SK-N-SH treated with all-trans-retinoic acid at 6 μM for 48 hours (cell line): Measurements from ENCODE around the gene COL4A4.

Source experiments
- ATAC-seq: fragments of 200-7000 bp; cut with Tn5 transposase; 3 replicates; pipeline ENCODE4 v1.9.1; 2020; ENCODE audit warnings: mild to moderate bottlenecking, moderate library complexity
- ARNTL ChIP-seq: fragments of 450-650 bp; formaldehyde crosslinking; IDR thresholded peaks from 2 replicates; pipeline ENCODE4 v1.5.0; 2020; ENCODE audit warnings: low read depth, mild to moderate bottlenecking, moderate library complexity, borderline replicate concordance
- BACH2 ChIP-seq: fragments of 250-450 bp; sonication (Bioruptor Pico); IDR thresholded peaks from 2 replicates; pipeline ENCODE4 v1.9.0; 2021; ENCODE audit warnings: mild to moderate bottlenecking, borderline replicate concordance
- CREB5 ChIP-seq: fragments of 250-450 bp; sonication (Bioruptor Pico); IDR thresholded peaks from 2 replicates; pipeline ENCODE4 v1.5.1; 2020; ENCODE audit warnings: low read depth, mild to moderate bottlenecking, moderate library complexity
- ESRRG ChIP-seq: fragments of 250-450 bp; sonication (Bioruptor Pico); IDR thresholded peaks from 2 replicates; pipeline ENCODE4 v1.6.1; 2021; ENCODE audit warnings: mild to moderate bottlenecking
- GLIS3 ChIP-seq: fragments of 250-450 bp; sonication (Bioruptor Pico); IDR thresholded peaks from 2 replicates; pipeline ENCODE4 v1.5.0; 2020; ENCODE audit warnings: mild to moderate bottlenecking, moderate library complexity
- ISL1 ChIP-seq: fragments of 250-450 bp; sonication (Bioruptor Pico); IDR thresholded peaks from 2 replicates; pipeline ENCODE4 v2.1.2; 2022; ENCODE audit warnings: mild to moderate bottlenecking, moderate library complexity
- POU6F1 ChIP-seq: fragments of 250-450 bp; sonication (Bioruptor Pico); IDR thresholded peaks from 2 replicates; pipeline ENCODE4 v1.8.0; 2021; ENCODE audit warnings: low read depth, mild to moderate bottlenecking, moderate library complexity, borderline replicate concordance
- PPARA ChIP-seq: fragments of 250-450 bp; sonication (Bioruptor Pico); IDR thresholded peaks from 2 replicates; pipeline ENCODE4 v1.5.0; 2020; ENCODE audit warnings: mild to moderate bottlenecking, borderline replicate concordance
- RARB ChIP-seq: fragments of 250-450 bp; sonication (Bioruptor Pico); IDR thresholded peaks from 2 replicates; pipeline ENCODE4 v1.8.0; 2021; ENCODE audit warnings: mild to moderate bottlenecking, moderate library complexity
- SNAI2 ChIP-seq: fragments of 250-450 bp; sonication (Bioruptor Pico); IDR thresholded peaks from 2 replicates; pipeline ENCODE4 v1.5.0; 2020; ENCODE audit warnings: mild to moderate bottlenecking, moderate library complexity
- TCF4 ChIP-seq: fragments of 250-450 bp; sonication (Bioruptor Pico); IDR thresholded peaks from 2 replicates; pipeline ENCODE4 v1.8.0; 2021; ENCODE audit warnings: mild to moderate bottlenecking, moderate library complexity, borderline replicate concordance
- TSHZ2 ChIP-seq: fragments of 250-450 bp; sonication (Bioruptor Pico); IDR thresholded peaks from 2 replicates; pipeline ENCODE4 v1.5.0; 2020; ENCODE audit warnings: mild to moderate bottlenecking, moderate library complexity
- ZC3H10 ChIP-seq: fragments of 250-450 bp; sonication (Bioruptor Pico); IDR thresholded peaks from 2 replicates; pipeline ENCODE4 v1.5.1; 2021; ENCODE audit warnings: mild to moderate bottlenecking, moderate library complexity
- ZFP3 ChIP-seq: fragments of 250-450 bp; sonication (Bioruptor Pico); IDR thresholded peaks from 2 replicates; pipeline ENCODE4 v1.5.0; 2020; ENCODE audit warnings: mild to moderate bottlenecking, moderate library complexity
- ZFP30 ChIP-seq: fragments of 450-650 bp; formaldehyde crosslinking; IDR thresholded peaks from 2 replicates; pipeline ENCODE4 v1.5.0; 2022; ENCODE audit warnings: mild to moderate bottlenecking, moderate library complexity
- ZNF565 ChIP-seq: fragments of 450-650 bp; formaldehyde crosslinking; conservative IDR thresholded peaks from 2 replicates; pipeline ENCODE4 v1.5.0; 2020; ENCODE audit warnings: low read depth, mild to moderate bottlenecking, moderate library complexity
- ZNF70 ChIP-seq: fragments of 450-650 bp; formaldehyde crosslinking; IDR thresholded peaks from 2 replicates; pipeline ENCODE4 v1.5.0; 2020; ENCODE audit warnings: mild to moderate bottlenecking, moderate library complexity
- ZNF8 ChIP-seq: fragments of 450-650 bp; formaldehyde crosslinking; IDR thresholded peaks from 2 replicates; pipeline ENCODE4 v1.5.0; 2020; ENCODE audit warnings: mild to moderate bottlenecking, moderate library complexity
- TF ChIP-seq, protein P1 (sequence below): fragments of 250-450 bp; sonication (Bioruptor Pico); IDR thresholded peaks from 2 replicates; pipeline ENCODE4 v1.8.0; 2020; ENCODE audit warnings: mild to moderate bottlenecking, moderate library complexity, borderline replicate concordance

The COL4A4 gene

GRCh38 chr2:226977775-226978190 is 186.2 kb downstream of the COL4A4 start:
- TF ChIP-seq TSHZ2 (CRISPR knock-in tag) (no peak), CREB5 (CRISPR knock-in tag) (no peak), ZFP30 (CRISPR knock-in tag) (no peak), BACH2 (CRISPR knock-in tag) (no peak), ISL1 (CRISPR knock-in tag) (peak; percentile 63)
- peak; percentile 95 for ATAC-seq

GRCh38 chr2:226973816-226974215 is 190.2 kb downstream of the COL4A4 start:
- ATAC-seq, result no peak
- no peak for TF ChIP-seq SNAI2 (CRISPR knock-in tag)
- no peak for TF ChIP-seq ZFP30 (CRISPR knock-in tag)
- no peak for TF ChIP-seq ESRRG (CRISPR knock-in tag)
- no peak for TF ChIP-seq ZFP3 (CRISPR knock-in tag)
- no peak for TF ChIP-seq ZNF565
- no peak for TF ChIP-seq PPARA
- TF ChIP-seq BACH2 (CRISPR knock-in tag), result no peak
- no peak for TF ChIP-seq ARNTL
- no peak for TF ChIP-seq TCF4 (CRISPR knock-in tag)
- no peak for TF ChIP-seq POU6F1 (CRISPR knock-in tag)
- TF ChIP-seq, protein P1, sequence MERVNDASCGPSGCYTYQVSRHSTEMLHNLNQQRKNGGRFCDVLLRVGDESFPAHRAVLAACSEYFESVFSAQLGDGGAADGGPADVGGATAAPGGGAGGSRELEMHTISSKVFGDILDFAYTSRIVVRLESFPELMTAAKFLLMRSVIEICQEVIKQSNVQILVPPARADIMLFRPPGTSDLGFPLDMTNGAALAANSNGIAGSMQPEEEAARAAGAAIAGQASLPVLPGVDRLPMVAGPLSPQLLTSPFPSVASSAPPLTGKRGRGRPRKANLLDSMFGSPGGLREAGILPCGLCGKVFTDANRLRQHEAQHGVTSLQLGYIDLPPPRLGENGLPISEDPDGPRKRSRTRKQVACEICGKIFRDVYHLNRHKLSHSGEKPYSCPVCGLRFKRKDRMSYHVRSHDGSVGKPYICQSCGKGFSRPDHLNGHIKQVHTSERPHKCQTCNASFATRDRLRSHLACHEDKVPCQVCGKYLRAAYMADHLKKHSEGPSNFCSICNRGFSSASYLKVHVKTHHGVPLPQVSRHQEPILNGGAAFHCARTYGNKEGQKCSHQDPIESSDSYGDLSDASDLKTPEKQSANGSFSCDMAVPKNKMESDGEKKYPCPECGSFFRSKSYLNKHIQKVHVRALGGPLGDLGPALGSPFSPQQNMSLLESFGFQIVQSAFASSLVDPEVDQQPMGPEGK (CRISPR knock-in tag), result no peak
- TF ChIP-seq ZC3H10 (CRISPR knock-in tag), result no peak

GRCh38 chr2:226971770-226972169 is 192.2 kb downstream of the COL4A4 start:
- TF ChIP-seq ISL1 (CRISPR knock-in tag), result no peak
- TF ChIP-seq RARB (CRISPR knock-in tag), result no peak
- no peak for TF ChIP-seq BACH2 (CRISPR knock-in tag)
- no peak for TF ChIP-seq ZFP3 (CRISPR knock-in tag)
- TF ChIP-seq ZNF70 (CRISPR knock-in tag), result no peak
- no peak for TF ChIP-seq ARNTL
- no peak for ATAC-seq

DNA sequence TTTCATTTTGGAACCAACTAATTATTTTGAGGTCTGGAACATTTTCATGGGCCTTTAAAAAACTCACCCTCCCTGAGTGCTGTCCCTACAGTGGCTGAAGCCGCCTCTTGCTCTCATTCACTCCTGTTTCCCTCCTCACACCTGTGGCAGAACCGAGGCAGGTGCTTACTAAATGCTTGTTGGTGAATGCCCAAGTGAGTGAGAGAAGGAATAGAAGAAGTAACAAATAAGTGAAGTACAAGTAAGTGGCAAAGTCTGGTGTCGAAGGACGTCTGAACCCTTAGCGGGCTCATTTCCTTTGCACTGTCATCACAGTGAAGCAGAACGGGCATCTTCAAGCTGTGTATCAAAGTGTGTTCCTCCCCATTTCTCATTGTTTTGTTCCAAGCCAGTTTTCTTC is 192.9 kb downstream of the COL4A4 start:
- TF ChIP-seq, protein P1 (CRISPR knock-in tag), result no peak
- no peak for TF ChIP-seq GLIS3 (CRISPR knock-in tag)
- TF ChIP-seq RARB (CRISPR knock-in tag), result no peak
- TF ChIP-seq ISL1 (CRISPR knock-in tag), result no peak
- no peak for TF ChIP-seq TSHZ2 (CRISPR knock-in tag)
- no peak for TF ChIP-seq ZNF8 (CRISPR knock-in tag)
- TF ChIP-seq BACH2 (CRISPR knock-in tag), result no peak
- TF ChIP-seq ZNF70 (CRISPR knock-in tag), result no peak
- TF ChIP-seq SNAI2 (CRISPR knock-in tag), result no peak
- TF ChIP-seq PPARA, result no peak
- TF ChIP-seq ZFP3 (CRISPR knock-in tag), result no peak
- no peak for ATAC-seq
